Spleen (tissue), 7 donors: Measurements from ENCODE around the gene KRT71.
"Not testable (repeated sequence)": the region's sequence is repeated elsewhere in the genome, so short reads cannot be mapped to it uniquely, and the experiment has no call there.

ENCODE experiments used
- CTCF ChIP-seq, 11 experiments: fragments of 200-600 bp in 7 of 11; fragments of 450-650 bp in 4 of 11; sonication (generic) in 4 of 11; IDR thresholded peaks in 8 of 11; conservative IDR thresholded peaks in 3 of 11; 1 replicate in 7 of 11; 2 replicates in 4 of 11; pipeline versions ENCODE4 v1.4.0 to v1.8.0; 2016 to 2021; ENCODE audit warnings: antibody characterized with exemption in 11 of 11, inconsistent platforms in 4 of 11, mild to moderate bottlenecking in 1 of 11
- POLR2A ChIP-seq, 3 donors: fragments of 450-650 bp; IDR thresholded peaks; one replicate each; pipeline ENCODE4 v1.5.1; 2017; ENCODE audit warnings: antibody characterized with exemption in 3 of 3, mild to moderate bottlenecking in 1 of 3
- POLR2AphosphoS5 ChIP-seq, 3 donors: sonication (generic); formaldehyde crosslinking; IDR thresholded peaks; one replicate each; pipeline ENCODE4 v1.5.1; 2017; ENCODE audit warnings: antibody characterized with exemption in 3 of 3
- donor health status: DM: no; HTN: no; CAD: no; lungs with moderate emphysema.
- donor health status: DM: no; HTN: no; CAD: no.
- donor health status: DM: no; HTN: no; CAD: no.

DNA sequence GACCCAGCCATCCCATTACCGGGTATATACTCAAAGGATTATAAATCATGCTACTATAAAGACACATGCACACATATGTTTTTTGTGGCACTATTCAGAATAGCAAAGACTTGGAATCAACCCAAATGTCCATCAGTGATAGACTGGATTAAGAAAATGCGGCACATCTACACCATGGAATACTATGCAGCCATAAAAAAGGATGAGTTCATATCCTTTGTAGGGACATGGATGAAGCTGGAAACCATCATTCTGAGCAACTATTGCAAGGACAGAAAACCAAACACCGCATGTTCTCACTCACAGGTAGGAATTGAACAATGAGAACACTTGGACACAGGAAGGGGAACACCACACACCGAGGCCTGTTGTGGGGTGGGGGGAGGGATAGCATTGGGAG, 41.3 kb upstream of the KRT71 start:
- not testable (repeated sequence) for TF ChIP-seq CTCF (IDR thresholded peaks at IDR 0.05 in 8 of 11, conservative IDR thresholded peaks at IDR 0.05 in 3 of 11); POLR2A (IDR thresholded peaks at IDR 0.05); POLR2AphosphoS5 (IDR thresholded peaks at IDR 0.05)
